Measurements from ENCODE around the gene PARD3B.

DNA sequence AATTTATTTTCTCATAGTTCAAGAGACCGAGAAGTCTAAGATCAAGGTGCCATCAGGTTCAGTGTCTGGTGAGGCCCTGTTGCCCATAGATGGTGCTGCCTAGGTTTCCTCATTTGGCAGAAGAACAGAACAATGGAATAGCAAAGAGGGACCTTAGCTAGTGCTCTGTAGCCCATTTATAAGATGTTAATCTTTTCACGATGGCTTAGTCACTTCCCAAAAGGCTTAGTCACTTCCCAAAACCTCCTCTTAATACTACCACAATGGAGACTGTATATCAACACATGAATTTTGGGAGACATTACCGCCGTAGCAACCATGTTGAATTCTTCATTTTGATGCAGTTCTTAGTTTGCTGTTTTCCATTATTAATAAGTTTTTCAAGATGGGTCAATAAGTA lies 890.7 kb downstream of the PARD3B start:
- TF ChIP-seq, protein P1, sequence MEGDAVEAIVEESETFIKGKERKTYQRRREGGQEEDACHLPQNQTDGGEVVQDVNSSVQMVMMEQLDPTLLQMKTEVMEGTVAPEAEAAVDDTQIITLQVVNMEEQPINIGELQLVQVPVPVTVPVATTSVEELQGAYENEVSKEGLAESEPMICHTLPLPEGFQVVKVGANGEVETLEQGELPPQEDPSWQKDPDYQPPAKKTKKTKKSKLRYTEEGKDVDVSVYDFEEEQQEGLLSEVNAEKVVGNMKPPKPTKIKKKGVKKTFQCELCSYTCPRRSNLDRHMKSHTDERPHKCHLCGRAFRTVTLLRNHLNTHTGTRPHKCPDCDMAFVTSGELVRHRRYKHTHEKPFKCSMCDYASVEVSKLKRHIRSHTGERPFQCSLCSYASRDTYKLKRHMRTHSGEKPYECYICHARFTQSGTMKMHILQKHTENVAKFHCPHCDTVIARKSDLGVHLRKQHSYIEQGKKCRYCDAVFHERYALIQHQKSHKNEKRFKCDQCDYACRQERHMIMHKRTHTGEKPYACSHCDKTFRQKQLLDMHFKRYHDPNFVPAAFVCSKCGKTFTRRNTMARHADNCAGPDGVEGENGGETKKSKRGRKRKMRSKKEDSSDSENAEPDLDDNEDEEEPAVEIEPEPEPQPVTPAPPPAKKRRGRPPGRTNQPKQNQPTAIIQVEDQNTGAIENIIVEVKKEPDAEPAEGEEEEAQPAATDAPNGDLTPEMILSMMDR (IDR thresholded peaks at IDR 0.05; ENCODE audit: insufficient read depth, low read length, poor library complexity, severe bottlenecking): no peak
- TF ChIP-seq EZH2phosphoT487 (conservative IDR thresholded peaks at IDR 0.05; ENCODE audit: low read length): no peak

Data from SU-DHL-6 (cell line).